IMR-90 (cell line): ENCODE measurements around the gene MTHFSD.

Source experiments
- CTCF ChIP-seq: conservative IDR thresholded peaks from 2 replicates; pipeline ENCODE4 v1.5.1; 2012; ENCODE audit warnings: mild to moderate bottlenecking, low read depth, low read length, improper control_type of control experiment
- ELK1 ChIP-seq: fragments of 150-350 bp; IDR thresholded peaks from 2 replicates; pipeline ENCODE4 v1.6.1; 2016; ENCODE audit warnings: low read depth, mild to moderate bottlenecking, low read length, moderate library complexity, borderline replicate concordance
- MAFK ChIP-seq: IDR thresholded peaks from 2 replicates; pipeline ENCODE4 v1.6.1; 2012; ENCODE audit warnings: low read depth, low read length, improper control_type of control experiment
- MXI1 ChIP-seq: IDR thresholded peaks from 2 replicates; pipeline ENCODE4 v1.6.1; 2012; ENCODE audit warnings: low read depth, mild to moderate bottlenecking, low read length, moderate library complexity, borderline replicate concordance
- POLR2A ChIP-seq: IDR thresholded peaks from 2 replicates; pipeline ENCODE4 v1.6.1; 2012; ENCODE audit warnings: mild to moderate bottlenecking, low read depth, low read length
- RCOR1 ChIP-seq: IDR thresholded peaks from 2 replicates; pipeline ENCODE4 v1.6.1; 2012; ENCODE audit warnings: mild to moderate bottlenecking, low read length, improper control_type of control experiment; ENCODE audit not compliant: insufficient replicate concordance
- RFX5 ChIP-seq: IDR thresholded peaks from 2 replicates; pipeline ENCODE4 v1.8.0; 2012; ENCODE audit warnings: low read depth, mild to moderate bottlenecking, low read length, moderate library complexity
- SMC3 ChIP-seq: fragments of 150-350 bp; IDR thresholded peaks from 2 replicates; pipeline ENCODE4 v1.6.1; 2016; ENCODE audit warnings: low read depth, mild to moderate bottlenecking, antibody characterized with exemption, low read length, moderate library complexity
- USF2 ChIP-seq: fragments of 150-350 bp; IDR thresholded peaks from 2 replicates; pipeline ENCODE4 v1.6.1; 2017; ENCODE audit warnings: mild to moderate bottlenecking, antibody characterized with exemption, low read length, low read depth

- no peak for TF ChIP-seq POLR2A
- no peak for TF ChIP-seq MXI1
- TF ChIP-seq SMC3, result no peak
- no peak for TF ChIP-seq RCOR1
- TF ChIP-seq CTCF, result no peak
- TF ChIP-seq MAFK, result no peak
- TF ChIP-seq ELK1, result no peak
- no peak for TF ChIP-seq RFX5
- no peak for TF ChIP-seq USF2
Measured at GRCh38 chr16:86492267-86492960, 62.6 kb downstream of the MTHFSD start.
